Activated CD4-positive, CD25-positive, alpha-beta regulatory T cell (primary cell): ENCODE measurements around the gene SUCLG2.
"Not testable (repeated sequence)": the region's sequence is repeated elsewhere in the genome, so short reads cannot be mapped to it uniquely, and the experiment has no call there.

ENCODE experiments used
- DNase-seq, 4 experiments: peaks; one replicate each; lab custom pipeline; 2025; lab: John Stamatoyannopoulos, UW

The SUCLG2 gene

DNA sequence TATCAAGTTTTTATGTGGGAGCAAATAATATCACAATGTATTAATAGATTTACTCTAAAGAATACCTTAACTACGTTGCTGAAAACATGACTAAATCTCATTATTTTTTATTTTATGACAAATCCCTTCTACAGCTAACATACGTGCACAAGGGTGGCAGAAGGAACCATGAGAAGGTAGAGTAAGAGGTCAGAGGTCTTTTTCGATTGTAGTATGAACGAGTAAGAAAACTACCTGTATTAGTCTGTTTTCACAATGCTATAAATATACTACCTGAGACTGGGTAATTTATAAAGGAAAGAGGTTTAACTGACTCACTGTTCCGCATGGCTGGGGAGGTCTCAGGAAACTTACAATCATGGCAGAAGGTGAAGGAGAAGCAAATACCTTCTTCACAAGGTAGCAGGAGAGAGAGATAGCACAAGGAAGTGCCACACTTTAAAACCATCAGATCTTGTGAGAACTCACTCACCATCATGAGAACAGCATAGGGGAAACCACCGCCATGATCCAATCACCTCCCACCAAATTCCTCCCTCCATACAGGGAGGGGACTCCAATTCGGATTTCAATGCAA lies 95.3 kb downstream of the SUCLG2 start:
- DNase-seq: no peak

- DNase-seq: no peak
Observed at GRCh38 chr3:67558426-67558825, 96.0 kb downstream of the SUCLG2 start.

DNA sequence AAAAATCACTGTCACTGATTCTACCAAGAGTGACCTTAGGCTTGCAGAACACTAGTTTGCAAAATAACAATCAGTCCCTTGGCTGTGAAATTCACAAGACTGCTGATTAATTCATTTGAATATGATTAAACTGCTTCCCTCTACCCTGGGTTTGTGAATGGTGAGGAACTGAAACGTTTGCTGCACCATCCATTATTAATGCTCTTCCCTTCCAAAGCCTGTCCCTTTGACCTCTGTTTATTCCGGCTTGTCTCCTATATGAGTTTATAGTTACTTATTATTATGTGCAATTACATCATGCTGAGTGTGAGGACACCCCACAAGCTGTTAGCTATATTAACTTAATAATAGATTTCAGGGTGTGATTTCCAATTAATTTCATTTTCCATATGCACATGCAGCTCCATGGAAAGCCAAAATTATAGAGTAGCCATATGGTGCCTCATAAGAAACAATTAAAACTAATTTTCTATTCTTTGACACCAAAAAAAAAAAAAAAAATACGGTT lies 96.5 kb downstream of the SUCLG2 start:
- no peak for DNase-seq

- DNase-seq: no peak
Observed at GRCh38 chr3:67551361-67552016, 102.9 kb downstream of the SUCLG2 start.

DNA sequence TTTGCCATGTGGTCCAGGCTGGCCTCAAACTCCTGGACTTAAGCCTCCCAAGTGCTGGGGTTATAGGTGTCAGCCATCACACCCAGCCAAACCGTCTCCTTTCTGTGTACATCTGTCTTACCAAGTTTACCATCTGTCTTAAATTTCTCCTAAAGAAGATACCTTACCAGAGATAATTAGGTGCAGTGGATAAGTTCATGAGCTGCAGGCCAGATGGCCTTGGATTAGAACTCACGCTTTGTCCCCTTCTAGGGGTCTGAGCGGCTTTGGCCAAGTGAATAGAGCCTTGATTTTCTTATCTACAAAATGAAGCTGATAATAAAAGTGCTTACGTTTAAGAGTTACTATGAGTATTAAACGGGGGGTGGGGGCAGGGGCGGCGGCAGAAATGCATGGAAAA lies 103.9 kb downstream of the SUCLG2 start:
- DNase-seq: no peak

DNA sequence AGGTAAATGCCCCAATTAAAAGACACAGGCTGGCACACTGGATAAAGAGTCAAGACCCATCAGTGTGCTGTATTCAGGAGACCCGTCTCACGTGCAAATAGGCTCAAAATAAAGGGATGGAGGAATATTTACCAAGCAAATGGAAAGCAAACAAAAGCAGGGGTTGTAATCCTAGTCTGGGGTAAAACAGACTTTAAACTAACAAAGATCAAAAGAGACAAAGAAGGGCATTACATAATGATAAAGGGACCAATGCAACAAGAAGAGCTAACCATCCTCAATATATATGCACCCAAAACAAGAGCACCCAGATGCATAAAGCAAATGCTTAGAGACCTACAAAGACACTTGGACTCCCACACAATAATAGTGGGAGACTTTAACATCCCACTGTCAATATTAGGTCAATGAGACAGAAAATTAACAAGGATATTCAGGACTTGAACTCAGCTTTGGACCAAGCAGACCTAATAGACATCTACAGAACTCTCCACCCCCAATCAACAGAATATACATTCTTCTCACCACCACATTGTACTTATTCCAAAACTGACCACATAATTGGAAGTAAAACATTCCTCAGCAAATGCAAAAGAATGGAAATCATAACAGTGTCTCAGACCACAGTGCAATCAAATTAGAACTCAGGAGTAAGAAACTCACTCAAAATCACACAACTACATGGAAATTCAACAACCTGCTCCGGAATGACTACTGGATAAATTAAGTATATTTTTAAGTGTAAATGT lies 111.7 kb downstream of the SUCLG2 start:
- not testable (repeated sequence) for DNase-seq

DNA sequence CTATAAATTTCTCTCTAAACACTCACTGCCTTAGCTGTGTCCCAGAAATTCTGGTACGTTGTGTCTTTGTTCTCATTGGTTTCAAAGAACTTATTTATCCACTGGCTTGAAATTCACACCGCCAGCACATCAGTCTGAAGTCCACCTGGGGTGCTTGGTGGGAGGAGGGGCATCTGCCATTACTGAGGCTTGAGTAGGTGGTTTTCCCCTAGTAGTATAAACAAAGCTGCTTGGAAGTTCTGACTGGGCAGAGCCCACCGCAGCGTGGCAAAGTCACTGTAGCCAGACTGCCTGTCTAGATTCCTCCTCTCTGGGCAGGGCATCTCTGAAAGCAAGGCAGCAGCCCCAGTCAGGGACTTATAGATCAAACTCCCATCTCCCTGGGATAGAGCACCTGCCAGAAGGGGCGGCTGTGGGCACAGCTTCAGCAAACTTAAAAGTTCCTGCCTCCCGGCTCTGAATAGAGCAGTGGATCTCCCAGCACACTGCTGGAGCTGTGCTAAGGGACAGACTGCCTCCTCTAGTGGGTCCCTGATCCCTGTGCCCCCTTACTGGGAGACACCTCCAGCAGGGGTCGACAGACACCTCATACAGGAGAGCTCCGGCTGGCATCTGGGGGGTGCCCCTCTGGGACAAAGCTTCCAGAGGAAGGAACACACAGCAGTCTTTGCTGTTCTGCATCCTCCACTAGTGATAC lies 114.1 kb downstream of the SUCLG2 start:
- no peak for DNase-seq

DNA sequence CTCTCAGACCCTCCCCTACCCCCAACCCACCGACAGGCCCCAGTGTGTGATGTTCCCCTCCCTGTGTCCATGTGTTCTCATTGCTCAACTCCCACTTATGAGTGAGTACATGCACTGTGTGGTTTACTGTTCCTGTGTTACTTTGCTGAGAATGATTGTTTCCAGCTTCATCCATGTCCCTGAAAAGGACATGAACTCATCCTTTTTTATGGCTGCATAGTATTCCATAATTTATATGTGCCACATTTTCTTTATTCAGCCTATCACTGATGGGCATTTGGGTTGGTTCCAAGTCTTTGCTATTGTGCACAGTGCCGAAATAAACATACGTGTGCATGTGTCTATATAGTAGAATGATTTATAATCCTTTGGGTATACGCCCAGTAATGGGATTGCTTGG lies 117.2 kb downstream of the SUCLG2 start:
- DNase-seq: not testable (repeated sequence)

DNA sequence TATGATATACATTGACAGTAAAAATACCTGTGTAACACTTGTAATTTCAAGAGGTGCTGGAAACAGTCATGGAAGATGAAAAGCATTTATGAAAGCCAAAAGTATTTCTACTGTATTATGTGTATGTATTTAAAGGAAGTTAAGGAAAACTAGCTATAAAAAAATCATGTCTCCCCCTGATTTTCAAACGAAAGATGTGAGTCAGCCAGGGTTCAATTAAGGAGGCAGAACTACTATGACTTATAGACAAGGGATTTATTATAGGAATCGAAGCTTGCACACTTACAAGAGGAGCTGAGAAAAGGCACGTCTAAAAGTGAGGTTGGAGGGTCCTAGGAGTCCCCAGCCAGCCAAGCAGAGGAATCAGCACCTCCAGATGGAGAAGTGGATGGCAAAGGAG lies 119.4 kb downstream of the SUCLG2 start:
- no peak for DNase-seq

GRCh38 chr3:67534594-67534993 lies 119.8 kb downstream of the SUCLG2 start:
- no peak for DNase-seq

- DNase-seq: no peak
Observed at GRCh38 chr3:67531181-67532101, 123.0 kb downstream of the SUCLG2 start.

- no peak for DNase-seq
Observed at GRCh38 chr3:67529915-67530314, 124.5 kb downstream of the SUCLG2 start.

DNA sequence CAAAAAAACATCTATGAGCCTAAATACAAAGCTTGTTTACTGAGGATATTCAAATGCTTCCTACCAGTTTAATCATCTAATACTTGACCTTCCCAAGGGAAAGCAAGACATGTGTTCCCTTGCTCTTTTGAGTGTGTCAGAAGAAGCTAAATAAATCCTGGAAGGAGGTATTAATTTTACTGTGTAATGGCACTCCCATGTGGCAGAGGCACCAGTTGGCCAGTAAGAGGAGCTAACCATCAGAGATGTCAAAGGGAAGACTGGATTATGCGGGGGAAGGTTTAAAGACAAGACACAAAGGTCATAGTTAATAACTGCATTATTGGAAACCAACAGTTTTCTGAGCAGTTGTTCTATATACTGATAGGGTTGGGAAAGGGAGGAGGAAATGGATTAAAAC lies 125.1 kb downstream of the SUCLG2 start:
- no peak for DNase-seq

DNA sequence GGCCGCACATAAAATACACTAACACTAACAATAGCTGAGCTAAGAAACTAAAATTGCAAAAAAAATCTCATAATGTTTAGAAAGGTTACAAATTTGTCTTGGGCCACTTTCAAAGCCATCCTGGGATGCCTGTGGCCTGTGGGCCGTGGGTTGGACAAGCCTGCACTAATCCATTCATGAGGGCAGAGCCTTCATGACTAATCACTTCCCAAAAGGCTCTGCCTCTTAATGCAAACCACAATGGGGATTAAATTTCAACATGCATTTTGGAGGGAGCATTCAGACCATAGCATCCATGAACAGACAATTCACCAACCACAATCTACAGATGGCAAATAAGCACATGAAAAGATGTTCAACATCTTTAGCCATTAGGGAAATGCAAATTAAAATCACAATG lies 128.2 kb downstream of the SUCLG2 start:
- no peak for DNase-seq

GRCh38 chr3:67524046-67524445 lies 130.4 kb downstream of the SUCLG2 start:
- no peak for DNase-seq

- no peak for DNase-seq
Observed at GRCh38 chr3:67522081-67522480, 132.3 kb downstream of the SUCLG2 start.

- DNase-seq: no peak
Observed at GRCh38 chr3:67521053-67521646, 133.3 kb downstream of the SUCLG2 start.

DNA sequence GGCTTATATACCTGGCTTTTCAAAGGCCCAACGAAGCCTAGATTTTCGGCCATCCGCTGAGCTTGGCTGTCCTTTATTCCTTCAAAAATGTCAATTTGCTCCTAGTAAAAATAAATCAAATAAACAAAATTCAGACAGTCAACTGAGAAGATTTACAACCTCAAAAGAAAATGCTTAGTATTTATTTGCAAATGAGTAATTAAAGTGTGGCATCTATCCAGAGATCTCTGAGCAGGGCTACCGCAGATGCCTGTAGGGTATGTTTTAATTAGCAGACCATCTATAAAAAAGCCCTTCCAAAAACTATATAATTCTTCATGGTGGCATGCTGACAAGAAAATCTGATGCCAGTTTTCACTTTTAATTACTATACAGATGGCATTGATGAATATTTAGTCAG lies 136.2 kb downstream of the SUCLG2 start:
- DNase-seq: no peak

GRCh38 chr3:67517781-67518180 lies 136.6 kb downstream of the SUCLG2 start:
- no peak for DNase-seq

GRCh38 chr3:67516496-67516895 lies 137.9 kb downstream of the SUCLG2 start:
- DNase-seq: no peak

GRCh38 chr3:67515778-67516177 lies 138.6 kb downstream of the SUCLG2 start:
- no peak for DNase-seq
